HepG2 (cell line): ENCODE results near the gene ARMC5. TPM values are rescaled to one million over a fixed set of nuclear protein-coding genes. Genes with fewer than 3 reads are reported as not detected.

Experiments
- BRD4 ChIP-seq: sonication (generic); formaldehyde crosslinking; IDR thresholded peaks from 2 replicates; pipeline ENCODE4 v1.4.0; 2020; ENCODE audit warnings: missing genetic modification reagents
- FOXA1 ChIP-seq, 2 experiments: fragments of 450-650 bp in 1 of 2; sonication (generic) in 1 of 2; formaldehyde crosslinking in 1 of 2; IDR thresholded peaks; 2 replicates each; pipeline versions ENCODE4 v1.4.0 to v1.6.1; 2016 to 2020; ENCODE audit warnings: missing genetic modification reagents in 1 of 2
- KDM5A ChIP-seq: fragments of 200-600 bp; sonication (generic); IDR thresholded peaks from 2 replicates; pipeline ENCODE4 v1.7.0; 2018; ENCODE audit warnings: antibody characterized with exemption, mild to moderate bottlenecking, low read length, borderline replicate concordance
- NPAS2 ChIP-seq: sonication (generic); formaldehyde crosslinking; IDR thresholded peaks from 2 replicates; pipeline ENCODE4 v1.8.0; 2022; ENCODE audit warnings: mild to moderate bottlenecking, missing genetic modification reagents, borderline replicate concordance
- PRDM4 ChIP-seq: sonication (generic); formaldehyde crosslinking; IDR thresholded peaks from 2 replicates; pipeline ENCODE4 v1.9.0; 2021; ENCODE audit warnings: missing genetic modification reagents, borderline replicate concordance
- SNAPC2 ChIP-seq: sonication (generic); formaldehyde crosslinking; IDR thresholded peaks from 2 replicates; pipeline ENCODE4 v1.8.1; 2022; ENCODE audit warnings: mild to moderate bottlenecking, missing genetic modification reagents
- SNAPC5 ChIP-seq: sonication (generic); formaldehyde crosslinking; IDR thresholded peaks from 2 replicates; pipeline ENCODE4 v1.8.1; 2023; ENCODE audit warnings: mild to moderate bottlenecking, missing genetic modification reagents, borderline replicate concordance
- SOX5 ChIP-seq: IDR thresholded peaks from 2 replicates; pipeline ENCODE4 v1.6.1; 2016; ENCODE audit warnings: borderline replicate concordance
- SP1 ChIP-seq, 2 experiments: fragments of 450-650 bp in 1 of 2; sonication (generic) in 1 of 2; formaldehyde crosslinking in 1 of 2; IDR thresholded peaks; 2 replicates each; pipeline versions ENCODE4 v1.4.0 to v1.6.1; 2016 to 2020; ENCODE audit warnings: missing genetic modification reagents in 1 of 2
- SP2 ChIP-seq: sonication (generic); formaldehyde crosslinking; IDR thresholded peaks from 2 replicates; pipeline ENCODE4 v1.5.1; 2020; ENCODE audit warnings: mild to moderate bottlenecking, missing genetic modification reagents
- ZNF143 ChIP-seq: sonication (generic); formaldehyde crosslinking; IDR thresholded peaks from 2 replicates; pipeline ENCODE4 v1.4.0; 2020; ENCODE audit warnings: missing genetic modification reagents
- ZNF432 ChIP-seq: sonication (generic); formaldehyde crosslinking; IDR thresholded peaks from 2 replicates; pipeline ENCODE4 v1.5.0; 2020; ENCODE audit warnings: missing genetic modification reagents, mild to moderate bottlenecking, borderline replicate concordance
- ZNF44 ChIP-seq: sonication (generic); formaldehyde crosslinking; IDR thresholded peaks from 2 replicates; pipeline ENCODE4 v1.5.1; 2020; ENCODE audit warnings: mild to moderate bottlenecking, missing genetic modification reagents
- ZNF605 ChIP-seq: sonication (generic); formaldehyde crosslinking; IDR thresholded peaks from 2 replicates; pipeline ENCODE4 v1.8.0; 2022; ENCODE audit warnings: mild to moderate bottlenecking, missing genetic modification reagents
- ZSCAN22 ChIP-seq: sonication (generic); formaldehyde crosslinking; IDR thresholded peaks from 2 replicates; pipeline ENCODE4 v1.4.0; 2020; ENCODE audit warnings: mild to moderate bottlenecking, missing genetic modification reagents
- polyA plus RNA-seq, 8 experiments: library from polyadenylated mRNA; depleted of rRNA in 3 of 8; stranded (reverse) in 7 of 8; unstranded in 1 of 8; fragments of >200 nt; fragmentation: Illumina TruSeq in 4 of 8; extraction: Trizol in 4 of 8; gene quantifications; 2 replicates each; pipeline versions ENCODE4 v1.2.1 to v1.2.3, GENCODE V29; 2011 to 2016; ENCODE audit warnings: low read depth in 4 of 8, missing spikeins in 1 of 8, mixed read lengths in 1 of 8; ENCODE audit not compliant: insufficient read depth in 1 of 8
- total RNA-seq, 5 experiments: library from RNA; depleted of rRNA; stranded (reverse); fragments of >200 nt; fragmentation: Illumina TruSeq; extraction: Trizol; gene quantifications; 2 replicates each; pipeline ENCODE4 v1.2.3, GENCODE V29; 2016; ENCODE audit warnings: low read depth in 1 of 5
- TF ChIP-seq, protein P1 (sequence below): sonication (generic); formaldehyde crosslinking; IDR thresholded peaks from 2 replicates; pipeline ENCODE4 v1.4.0; 2020; ENCODE audit warnings: missing genetic modification reagents, borderline replicate concordance
- TF ChIP-seq, protein P2 (sequence below): sonication (generic); formaldehyde crosslinking; IDR thresholded peaks from 2 replicates; pipeline ENCODE4 v1.5.1; 2020; ENCODE audit warnings: mild to moderate bottlenecking, missing genetic modification reagents, moderate library complexity
- TF ChIP-seq, protein P3 (sequence below): fragments of 450-650 bp; IDR thresholded peaks from 2 replicates; pipeline ENCODE4 v1.6.1; 2016

ARMC5 gene
- total and polyA plus RNA-seq, 2 of the 13 experiments (the other 11 are each of a cell fraction or from before 2014, with no cell fraction given), result 10.8 to 22.3 TPM

- no peak for TF ChIP-seq PRDM4 (CRISPR knock-in tag)
- TF ChIP-seq SP1 (IDR thresholded peaks at IDR 0.05), result no peak
- TF ChIP-seq SP1 (CRISPR knock-in tag; IDR thresholded peaks at IDR 0.05), result peak; percentile 68
- peak; percentile 72 for TF ChIP-seq BRD4 (CRISPR knock-in tag)
- TF ChIP-seq SP2 (CRISPR knock-in tag), result no peak
- TF ChIP-seq, protein P1, sequence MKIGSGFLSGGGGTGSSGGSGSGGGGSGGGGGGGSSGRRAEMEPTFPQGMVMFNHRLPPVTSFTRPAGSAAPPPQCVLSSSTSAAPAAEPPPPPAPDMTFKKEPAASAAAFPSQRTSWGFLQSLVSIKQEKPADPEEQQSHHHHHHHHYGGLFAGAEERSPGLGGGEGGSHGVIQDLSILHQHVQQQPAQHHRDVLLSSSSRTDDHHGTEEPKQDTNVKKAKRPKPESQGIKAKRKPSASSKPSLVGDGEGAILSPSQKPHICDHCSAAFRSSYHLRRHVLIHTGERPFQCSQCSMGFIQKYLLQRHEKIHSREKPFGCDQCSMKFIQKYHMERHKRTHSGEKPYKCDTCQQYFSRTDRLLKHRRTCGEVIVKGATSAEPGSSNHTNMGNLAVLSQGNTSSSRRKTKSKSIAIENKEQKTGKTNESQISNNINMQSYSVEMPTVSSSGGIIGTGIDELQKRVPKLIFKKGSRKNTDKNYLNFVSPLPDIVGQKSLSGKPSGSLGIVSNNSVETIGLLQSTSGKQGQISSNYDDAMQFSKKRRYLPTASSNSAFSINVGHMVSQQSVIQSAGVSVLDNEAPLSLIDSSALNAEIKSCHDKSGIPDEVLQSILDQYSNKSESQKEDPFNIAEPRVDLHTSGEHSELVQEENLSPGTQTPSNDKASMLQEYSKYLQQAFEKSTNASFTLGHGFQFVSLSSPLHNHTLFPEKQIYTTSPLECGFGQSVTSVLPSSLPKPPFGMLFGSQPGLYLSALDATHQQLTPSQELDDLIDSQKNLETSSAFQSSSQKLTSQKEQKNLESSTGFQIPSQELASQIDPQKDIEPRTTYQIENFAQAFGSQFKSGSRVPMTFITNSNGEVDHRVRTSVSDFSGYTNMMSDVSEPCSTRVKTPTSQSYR (CRISPR knock-in tag), result peak; percentile 44; the same call in 1 of the 2 replicates
- no peak for TF ChIP-seq ZNF44 (CRISPR knock-in tag)
- TF ChIP-seq, protein P2, sequence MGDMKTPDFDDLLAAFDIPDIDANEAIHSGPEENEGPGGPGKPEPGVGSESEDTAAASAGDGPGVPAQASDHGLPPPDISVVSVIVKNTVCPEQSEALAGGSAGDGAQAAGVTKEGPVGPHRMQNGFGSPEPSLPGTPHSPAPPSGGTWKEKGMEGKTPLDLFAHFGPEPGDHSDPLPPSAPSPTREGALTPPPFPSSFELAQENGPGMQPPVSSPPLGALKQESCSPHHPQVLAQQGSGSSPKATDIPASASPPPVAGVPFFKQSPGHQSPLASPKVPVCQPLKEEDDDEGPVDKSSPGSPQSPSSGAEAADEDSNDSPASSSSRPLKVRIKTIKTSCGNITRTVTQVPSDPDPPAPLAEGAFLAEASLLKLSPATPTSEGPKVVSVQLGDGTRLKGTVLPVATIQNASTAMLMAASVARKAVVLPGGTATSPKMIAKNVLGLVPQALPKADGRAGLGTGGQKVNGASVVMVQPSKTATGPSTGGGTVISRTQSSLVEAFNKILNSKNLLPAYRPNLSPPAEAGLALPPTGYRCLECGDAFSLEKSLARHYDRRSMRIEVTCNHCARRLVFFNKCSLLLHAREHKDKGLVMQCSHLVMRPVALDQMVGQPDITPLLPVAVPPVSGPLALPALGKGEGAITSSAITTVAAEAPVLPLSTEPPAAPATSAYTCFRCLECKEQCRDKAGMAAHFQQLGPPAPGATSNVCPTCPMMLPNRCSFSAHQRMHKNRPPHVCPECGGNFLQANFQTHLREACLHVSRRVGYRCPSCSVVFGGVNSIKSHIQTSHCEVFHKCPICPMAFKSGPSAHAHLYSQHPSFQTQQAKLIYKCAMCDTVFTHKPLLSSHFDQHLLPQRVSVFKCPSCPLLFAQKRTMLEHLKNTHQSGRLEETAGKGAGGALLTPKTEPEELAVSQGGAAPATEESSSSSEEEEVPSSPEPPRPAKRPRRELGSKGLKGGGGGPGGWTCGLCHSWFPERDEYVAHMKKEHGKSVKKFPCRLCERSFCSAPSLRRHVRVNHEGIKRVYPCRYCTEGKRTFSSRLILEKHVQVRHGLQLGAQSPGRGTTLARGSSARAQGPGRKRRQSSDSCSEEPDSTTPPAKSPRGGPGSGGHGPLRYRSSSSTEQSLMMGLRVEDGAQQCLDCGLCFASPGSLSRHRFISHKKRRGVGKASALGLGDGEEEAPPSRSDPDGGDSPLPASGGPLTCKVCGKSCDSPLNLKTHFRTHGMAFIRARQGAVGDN (CRISPR knock-in tag), result peak; percentile 95
- TF ChIP-seq ZNF143 (CRISPR knock-in tag), result no peak
- no peak for TF ChIP-seq ZSCAN22
- TF ChIP-seq, protein P3, sequence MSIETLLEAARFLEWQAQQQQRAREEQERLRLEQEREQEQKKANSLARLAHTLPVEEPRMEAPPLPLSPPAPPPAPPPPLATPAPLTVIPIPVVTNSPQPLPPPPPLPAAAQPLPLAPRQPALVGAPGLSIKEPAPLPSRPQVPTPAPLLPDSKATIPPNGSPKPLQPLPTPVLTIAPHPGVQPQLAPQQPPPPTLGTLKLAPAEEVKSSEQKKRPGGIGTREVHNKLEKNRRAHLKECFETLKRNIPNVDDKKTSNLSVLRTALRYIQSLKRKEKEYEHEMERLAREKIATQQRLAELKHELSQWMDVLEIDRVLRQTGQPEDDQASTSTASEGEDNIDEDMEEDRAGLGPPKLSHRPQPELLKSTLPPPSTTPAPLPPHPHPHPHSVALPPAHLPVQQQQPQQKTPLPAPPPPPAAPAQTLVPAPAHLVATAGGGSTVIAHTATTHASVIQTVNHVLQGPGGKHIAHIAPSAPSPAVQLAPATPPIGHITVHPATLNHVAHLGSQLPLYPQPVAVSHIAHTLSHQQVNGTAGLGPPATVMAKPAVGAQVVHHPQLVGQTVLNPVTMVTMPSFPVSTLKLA, result peak; percentile 30; the same call in 1 of the 2 replicates
- TF ChIP-seq SNAPC2, result 0 out of 2 replicates have a peak, but pooled peaks have one; percentile 15
- TF ChIP-seq FOXA1 (IDR thresholded peaks at IDR 0.05), result no peak
- peak; percentile 55 for TF ChIP-seq FOXA1 (CRISPR knock-in tag; IDR thresholded peaks at IDR 0.05)
- TF ChIP-seq SNAPC5 (CRISPR knock-in tag), result no peak
- TF ChIP-seq ZNF605 (CRISPR knock-in tag), result peak; percentile 62
- TF ChIP-seq NPAS2 (CRISPR knock-in tag), result 0 out of 2 replicates have a peak, but pooled peaks have one; percentile 18
- no peak for TF ChIP-seq ZNF432 (CRISPR knock-in tag)
- TF ChIP-seq SOX5 (CRISPR knock-in tag), result peak; percentile 39
- no peak for TF ChIP-seq KDM5A
Measured at GRCh38 chr16:31484491-31485171, 25.3 kb downstream of the ARMC5 start (continued).
